Activated CD4-positive, alpha-beta T cell treated with anti-CD3 and anti-CD28 coated beads for 24 hours (primary cell): ENCODE measurements around the gene PNPLA3.
"Not testable (repeated sequence)": the region's sequence is repeated elsewhere in the genome, so short reads cannot be mapped to it uniquely, and the experiment has no call there.

Source experiments
- DNase-seq, 2 donors: peaks; one replicate each; pipeline ENCODE4 v3.0.0-alpha.2; 2020; ENCODE audit warnings: low read depth in 2 of 2

The PNPLA3 gene

DNA sequence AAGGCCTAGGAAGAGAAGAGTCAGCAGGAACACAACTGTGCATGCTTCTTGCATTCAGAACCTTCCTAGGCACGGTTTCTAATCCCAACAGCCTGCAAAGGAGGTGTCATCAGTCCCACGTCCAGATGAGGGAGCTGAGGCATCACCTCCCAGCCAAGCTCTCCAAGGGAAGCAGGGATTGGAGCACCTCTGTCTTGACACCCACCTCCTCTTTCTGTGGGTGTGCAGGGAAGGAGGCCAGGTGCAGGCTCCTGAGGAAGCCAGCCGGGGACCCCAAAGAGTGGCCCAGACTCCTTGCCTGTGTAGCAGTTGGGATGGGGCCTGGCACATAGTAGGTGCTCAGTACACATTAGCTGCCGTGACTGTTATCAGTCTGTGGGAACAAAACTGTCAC is 33.7 kb upstream of the PNPLA3 start:
- no peak for DNase-seq

- no peak for DNase-seq
Observed at GRCh38 chr22:43890901-43891331, 32.7 kb upstream of the PNPLA3 start.

- DNase-seq: peak in 1 of 2 donors; percentile 25
Observed at GRCh38 chr22:43891360-43892182, 32.0 kb upstream of the PNPLA3 start, which contains the start of gene PNPLA5. Gene PNPLA5, minus strand, starts transcription at chr22:43892013. Its CDS starts 133 bp downstream, at chr22:43891880.

GRCh38 chr22:43892183-43892894 is 31.3 kb upstream of the PNPLA3 start:
- DNase-seq: no peak

- no peak for DNase-seq
Observed at GRCh38 chr22:43893266-43893665, 30.3 kb upstream of the PNPLA3 start.

DNA sequence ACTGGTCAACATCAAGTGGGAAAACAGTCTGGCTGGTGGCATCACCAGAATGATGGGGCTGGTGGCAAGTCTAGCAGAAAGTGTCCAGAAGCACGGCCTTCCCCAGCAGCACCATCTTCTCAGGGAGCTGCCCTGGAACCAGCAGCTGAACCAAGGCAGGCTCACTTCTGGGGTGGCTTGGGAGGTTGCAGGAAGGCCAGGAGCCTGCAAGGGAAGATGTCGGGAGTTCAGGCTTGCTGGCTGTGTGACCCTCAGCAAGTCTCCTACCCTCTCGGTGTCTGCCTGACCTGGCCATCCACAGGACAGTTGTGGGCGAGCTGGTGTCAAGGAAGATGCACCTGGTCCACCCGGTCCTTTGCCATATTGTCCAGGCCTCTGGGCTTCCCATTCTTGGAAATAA is 29.5 kb upstream of the PNPLA3 start:
- no peak for DNase-seq

GRCh38 chr22:43895986-43896645 is 27.5 kb upstream of the PNPLA3 start:
- no peak for DNase-seq

- no peak for DNase-seq
Observed at GRCh38 chr22:43897751-43898261, 25.8 kb upstream of the PNPLA3 start.

DNA sequence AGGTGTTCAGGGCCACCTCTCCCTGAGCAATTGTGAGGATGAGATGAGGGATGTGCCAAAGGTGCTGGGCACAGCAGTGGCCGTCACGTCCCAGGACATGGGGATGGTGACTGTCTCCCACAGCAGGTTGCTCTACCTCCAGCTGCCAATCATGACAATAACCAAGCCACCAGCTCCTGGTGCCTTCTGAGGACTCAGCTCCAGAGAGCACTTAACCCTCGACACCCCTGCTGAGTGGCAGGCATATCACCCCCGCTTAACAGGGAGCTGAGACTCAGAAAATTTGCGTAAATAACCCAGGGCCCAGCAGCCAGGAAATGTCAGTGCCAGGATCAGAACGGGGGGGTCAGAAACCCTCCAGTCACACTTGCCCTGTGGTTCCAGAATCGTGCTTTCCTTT is 23.4 kb upstream of the PNPLA3 start:
- DNase-seq: no peak

DNA sequence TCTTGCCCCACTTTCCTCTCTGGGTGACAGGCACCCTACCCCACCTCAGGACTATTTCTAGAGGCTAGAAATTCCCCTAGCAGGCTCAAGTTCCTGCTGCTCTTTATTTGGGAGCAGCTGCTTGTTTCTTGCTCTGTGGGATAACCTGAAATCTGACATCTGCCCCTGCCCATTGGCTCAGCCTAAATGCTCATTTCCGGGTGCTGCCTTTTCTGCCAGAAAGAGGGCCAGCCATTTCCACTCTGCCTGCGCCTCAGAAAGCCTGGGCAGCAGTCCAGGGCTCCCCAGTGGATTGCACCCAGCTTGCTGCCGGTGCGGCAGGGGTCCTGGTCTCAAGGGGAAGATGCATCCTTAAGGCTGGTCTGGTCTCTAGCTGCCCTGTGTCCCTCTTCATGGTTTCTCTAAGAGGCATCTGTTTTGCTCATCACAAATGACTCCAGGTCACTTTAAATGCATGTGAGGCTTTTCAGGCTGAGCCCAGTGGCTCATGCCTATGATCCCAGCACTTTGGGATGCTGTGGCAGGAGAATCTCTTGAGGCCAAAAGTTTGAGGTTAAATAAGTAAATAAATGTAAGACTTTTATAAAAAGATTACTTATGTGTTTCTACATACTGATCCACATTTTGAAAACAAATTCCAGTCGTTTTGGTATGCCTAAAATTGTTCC is 21.5 kb upstream of the PNPLA3 start:
- no peak for DNase-seq

- not testable (repeated sequence) for DNase-seq
Observed at GRCh38 chr22:43903033-43903432, 20.6 kb upstream of the PNPLA3 start.

- not testable (repeated sequence) for DNase-seq
Observed at GRCh38 chr22:43904412-43904811, 19.2 kb upstream of the PNPLA3 start.

- DNase-seq: no peak
Observed at GRCh38 chr22:43905681-43906080, 17.9 kb upstream of the PNPLA3 start.

GRCh38 chr22:43909708-43910107 is 13.9 kb upstream of the PNPLA3 start:
- no peak for DNase-seq

- DNase-seq: no peak
Observed at GRCh38 chr22:43910178-43910695, 13.4 kb upstream of the PNPLA3 start.

DNA sequence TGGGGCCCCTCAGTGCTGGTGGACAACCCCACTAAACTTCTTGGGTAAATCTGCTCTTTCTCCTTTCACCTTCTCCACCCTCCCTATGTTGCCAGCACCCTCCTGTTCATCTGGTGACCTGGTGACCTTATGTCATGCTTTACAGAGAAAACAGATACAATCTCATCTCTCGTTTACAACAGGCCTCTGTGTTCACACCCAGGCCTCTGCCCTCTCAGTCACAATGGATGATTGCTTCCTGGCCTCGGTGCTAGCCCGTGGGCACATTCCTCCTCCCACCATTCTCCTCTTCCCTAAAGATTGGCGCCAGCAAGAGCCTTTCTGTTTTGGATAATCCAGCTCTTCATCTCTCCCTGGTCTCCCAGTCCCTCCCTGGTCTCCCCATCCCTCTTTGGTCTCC is 12.3 kb upstream of the PNPLA3 start:
- no peak for DNase-seq

DNA sequence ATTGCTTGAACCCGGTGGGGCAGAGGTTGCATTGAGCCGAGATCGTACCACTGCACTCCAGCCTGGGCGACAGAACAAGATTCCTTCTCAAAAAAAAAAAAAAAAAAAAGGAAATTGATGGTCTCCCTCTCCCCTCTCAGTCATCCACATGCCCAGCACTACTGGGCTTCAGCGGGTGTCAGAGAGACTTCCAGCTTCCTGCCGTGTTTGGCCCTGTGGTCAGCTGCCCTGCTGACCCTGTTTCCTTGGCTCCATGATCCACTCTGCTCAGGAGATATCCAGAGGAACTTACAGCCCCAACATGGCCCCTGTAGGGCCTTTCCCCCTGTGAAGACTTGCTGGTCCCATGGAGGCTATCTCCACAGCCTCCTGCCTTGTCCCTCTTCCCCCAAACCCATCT is 6.1 kb upstream of the PNPLA3 start:
- DNase-seq: no peak

DNA sequence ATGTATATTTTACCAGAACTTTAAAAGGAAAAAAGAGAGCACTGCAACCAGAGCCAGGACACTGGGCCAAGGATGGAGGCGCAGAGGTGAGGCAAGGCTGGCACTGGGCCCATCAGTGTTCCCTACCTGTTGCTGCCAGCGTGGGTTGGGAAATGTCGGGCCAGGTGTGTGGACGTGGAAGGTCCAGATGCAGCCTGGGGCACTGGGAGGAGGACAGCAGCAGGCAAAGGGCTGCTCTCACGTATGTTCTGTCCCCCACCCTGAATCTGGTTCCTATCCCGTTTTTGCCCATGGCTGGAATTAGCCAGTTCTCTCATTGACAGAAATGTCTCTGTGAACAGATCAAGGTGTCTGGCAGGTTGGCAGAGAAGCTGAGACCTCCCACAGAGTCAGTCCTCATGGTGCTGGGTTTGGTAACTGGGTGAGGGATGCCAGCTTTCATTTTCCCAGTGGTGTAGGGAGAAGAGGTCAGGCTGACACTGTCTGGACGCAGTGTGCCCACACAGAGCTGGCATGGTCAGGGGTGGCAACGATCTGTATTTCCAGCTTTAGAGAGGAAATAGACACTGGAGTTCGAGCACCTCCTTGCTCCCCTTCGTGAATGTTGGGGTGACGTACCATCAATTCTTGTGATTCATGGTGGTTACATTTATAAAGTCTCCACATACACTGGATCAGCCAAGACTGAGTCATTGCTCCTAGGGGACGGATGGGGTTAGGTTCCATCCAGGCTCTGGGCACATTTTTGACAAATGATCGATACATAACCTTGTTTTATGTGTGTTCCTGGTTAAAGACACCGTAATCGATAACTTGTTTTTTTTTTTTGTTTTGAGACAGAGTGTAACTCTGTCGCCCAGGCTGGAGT is 4.3 kb upstream of the PNPLA3 start:
- DNase-seq: no peak

GRCh38 chr22:43921370-43921769 is 2.2 kb upstream of the PNPLA3 start:
- DNase-seq: no peak

- no peak for DNase-seq
Observed at GRCh38 chr22:43922123-43922522, 1.5 kb upstream of the PNPLA3 start.

GRCh38 chr22:43923191-43923590 is 414 bp upstream of the PNPLA3 start:
- DNase-seq: no peak
